Type B pancreatic cell (in vitro differentiated cells): Measurements from ENCODE around the gene CXCL17. TPM values are rescaled to one million over a fixed set of nuclear protein-coding genes. Genes with fewer than 3 reads are reported as not detected.
"Not testable (repeated sequence)": the region's sequence is repeated elsewhere in the genome, so short reads cannot be mapped to it uniquely, and the experiment has no call there.

ENCODE experiments used
- DNase-seq: peaks from one replicate; pipeline ENCODE4 v3.0.0; 2021; ENCODE audit warnings: mixed read lengths; ENCODE audit not compliant: unreplicated experiment; ENCODE audit errors: extremely low spot score
- H3K27ac Mint-ChIP-seq: 2 replicates; pipeline ENCODE4 v1.8.0; 2021; ENCODE audit warnings: mild to moderate bottlenecking, mixed read lengths
- H3K27me3 Mint-ChIP-seq: 2 replicates; pipeline ENCODE4 v1.8.0; 2021; ENCODE audit warnings: mixed read lengths
- H3K36me3 Mint-ChIP-seq: 2 replicates; pipeline ENCODE4 v1.8.0; 2021; ENCODE audit warnings: mixed read lengths
- H3K4me1 Mint-ChIP-seq: one replicate; pipeline ENCODE4 v1.8.0; 2021; ENCODE audit warnings: mixed read lengths; ENCODE audit not compliant: unreplicated experiment
- H3K4me3 Mint-ChIP-seq: 2 replicates; pipeline ENCODE4 v1.8.0; 2021; ENCODE audit warnings: mild to moderate bottlenecking, mixed read lengths
- H3K9me3 Mint-ChIP-seq: 2 replicates; pipeline ENCODE4 v1.8.0; 2021; ENCODE audit warnings: mixed read lengths
- CTCF ChIP-seq: fragments of 200-600 bp; sonication (generic); conservative IDR thresholded peaks from 2 replicates; pipeline ENCODE4 v1.5.0; 2021; ENCODE audit warnings: antibody characterized with exemption, mild to moderate bottlenecking
- long read RNA-seq: library from polyadenylated mRNA; unstranded; transcript quantifications from one replicate; pipeline ENCODE4 v2.0.0, GENCODE V29; 2020
- total RNA-seq: library from RNA; stranded (reverse); gene quantifications from 2 replicates; pipeline ENCODE4 v1.2.1, GENCODE V29; 2021; ENCODE audit warnings: low replicate concordance

The CXCL17 gene
- total RNA-seq, result 1.0 and 3.2 TPM in 2 replicates
- long read RNA-seq, result 0 reads

GRCh38 chr19:42442833-42443232 is at the start of gene CXCL17:
CXCL17 (minus strand) TSS chr19:42442946; CDS start chr19:42442832, 114 bp downstream.
- no peak for DNase-seq
- no peak for TF ChIP-seq CTCF
- H3K36me3 Mint-ChIP-seq, result no peaks in the 10 kb centered on the region
- H3K4me1 Mint-ChIP-seq, result peaks cover 37% of the 10 kb centered on the region
- peak within 1 kb of the TSS; percentile 26 for H3K4me3 Mint-ChIP-seq
- no peaks in the 10 kb centered on the region for H3K9me3 Mint-ChIP-seq
- H3K27me3 Mint-ChIP-seq, result no peaks in the 10 kb centered on the region
- H3K27ac Mint-ChIP-seq, result peak within 1 kb of the TSS; percentile 96

- TF ChIP-seq CTCF, result no peak
- Mint-ChIP-seq H3K27ac (peak overlapping the region; percentile 39), H3K4me3 (no peak overlapping the region), H3K27me3 (no peaks in the 10 kb centered on the region), H3K36me3 (no peaks in the 10 kb centered on the region), H3K9me3 (no peaks in the 10 kb centered on the region), H3K4me1 (peaks cover 4% of the 10 kb centered on the region)
- no peak for DNase-seq
Observed at GRCh38 chr19:42488783-42489521, 46.2 kb upstream of the CXCL17 start.

- no peak overlapping the region for H3K4me3 Mint-ChIP-seq
- DNase-seq, result no peak
- H3K27ac Mint-ChIP-seq, result no peak overlapping the region
- no peaks in the 10 kb centered on the region for H3K9me3 Mint-ChIP-seq
- no peaks in the 10 kb centered on the region for H3K27me3 Mint-ChIP-seq
- no peaks in the 10 kb centered on the region for H3K36me3 Mint-ChIP-seq
- no peak for TF ChIP-seq CTCF
- H3K4me1 Mint-ChIP-seq, result peaks cover 8% of the 10 kb centered on the region
Observed at GRCh38 chr19:42487798-42488178, 45.0 kb upstream of the CXCL17 start.

- no peak for DNase-seq
- H3K27ac Mint-ChIP-seq, result no peak overlapping the region
- H3K9me3 Mint-ChIP-seq, result no peaks in the 10 kb centered on the region
- no peak overlapping the region for H3K4me3 Mint-ChIP-seq
- no peaks in the 10 kb centered on the region for H3K27me3 Mint-ChIP-seq
- no peaks in the 10 kb centered on the region for H3K36me3 Mint-ChIP-seq
- H3K4me1 Mint-ChIP-seq, result peaks cover 8% of the 10 kb centered on the region
- TF ChIP-seq CTCF, result no peak
Observed at GRCh38 chr19:42487032-42487797, 44.5 kb upstream of the CXCL17 start.

GRCh38 chr19:42485036-42485435 is 42.3 kb upstream of the CXCL17 start:
- not testable (repeated sequence) for H3K27me3 Mint-ChIP-seq, H3K9me3 Mint-ChIP-seq, H3K4me3 Mint-ChIP-seq, DNase-seq, H3K36me3 Mint-ChIP-seq, H3K27ac Mint-ChIP-seq
- H3K4me1 Mint-ChIP-seq, result peaks cover 15% of the 10 kb centered on the region
